ENCODE measurements around the gene CORIN. TPM values are rescaled to one million over a fixed set of nuclear protein-coding genes. Genes with fewer than 3 reads are reported as not detected.

CORIN gene
- total and polyA plus RNA-seq, 4 donors = 0.15 to 9.1 (median 1.0) TPM

DNA sequence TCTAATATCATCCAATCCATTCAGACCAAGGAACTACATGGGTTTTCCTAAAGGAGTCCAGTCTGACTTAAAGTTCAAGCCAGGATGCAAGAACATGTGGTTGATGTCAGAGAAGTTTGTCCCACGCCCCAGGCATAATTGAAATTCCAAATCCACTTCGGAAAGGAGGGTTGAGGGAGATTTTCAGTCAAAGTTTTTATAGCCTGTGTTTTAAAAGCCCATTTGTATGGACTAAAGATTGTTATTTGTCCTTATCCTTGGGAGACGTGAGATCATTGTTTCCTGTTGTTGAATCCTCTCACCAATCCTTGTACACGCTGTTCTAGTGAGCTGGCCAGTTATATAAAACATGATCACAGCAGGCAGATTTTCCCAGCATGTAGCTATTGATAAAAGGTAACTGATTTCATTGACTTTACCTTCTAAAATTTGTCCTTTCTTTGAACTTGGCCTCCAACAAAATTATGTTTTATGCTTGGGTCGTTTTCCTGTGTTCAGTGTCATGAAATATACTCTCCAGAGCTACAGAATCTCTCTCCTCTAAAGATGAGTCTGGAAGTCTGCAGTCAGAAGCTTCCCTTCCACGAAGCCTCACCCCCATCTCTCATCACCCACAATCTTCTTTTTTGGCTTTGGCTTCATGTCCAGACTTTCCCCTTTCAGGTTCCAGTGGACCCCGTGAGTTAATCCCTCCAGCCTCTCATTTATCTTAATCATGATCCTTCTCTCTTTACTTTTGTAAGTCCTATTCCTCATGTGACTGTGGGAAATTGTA lies 259.9 kb downstream of the CORIN start:
- TF ChIP-seq, protein P1, sequence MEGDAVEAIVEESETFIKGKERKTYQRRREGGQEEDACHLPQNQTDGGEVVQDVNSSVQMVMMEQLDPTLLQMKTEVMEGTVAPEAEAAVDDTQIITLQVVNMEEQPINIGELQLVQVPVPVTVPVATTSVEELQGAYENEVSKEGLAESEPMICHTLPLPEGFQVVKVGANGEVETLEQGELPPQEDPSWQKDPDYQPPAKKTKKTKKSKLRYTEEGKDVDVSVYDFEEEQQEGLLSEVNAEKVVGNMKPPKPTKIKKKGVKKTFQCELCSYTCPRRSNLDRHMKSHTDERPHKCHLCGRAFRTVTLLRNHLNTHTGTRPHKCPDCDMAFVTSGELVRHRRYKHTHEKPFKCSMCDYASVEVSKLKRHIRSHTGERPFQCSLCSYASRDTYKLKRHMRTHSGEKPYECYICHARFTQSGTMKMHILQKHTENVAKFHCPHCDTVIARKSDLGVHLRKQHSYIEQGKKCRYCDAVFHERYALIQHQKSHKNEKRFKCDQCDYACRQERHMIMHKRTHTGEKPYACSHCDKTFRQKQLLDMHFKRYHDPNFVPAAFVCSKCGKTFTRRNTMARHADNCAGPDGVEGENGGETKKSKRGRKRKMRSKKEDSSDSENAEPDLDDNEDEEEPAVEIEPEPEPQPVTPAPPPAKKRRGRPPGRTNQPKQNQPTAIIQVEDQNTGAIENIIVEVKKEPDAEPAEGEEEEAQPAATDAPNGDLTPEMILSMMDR (IDR thresholded peaks at IDR 0.05; ENCODE audit: control extremely low read depth, extremely low read depth) = no peak
- DNase-seq (no peak), ATAC-seq (ENCODE audit: insufficient read depth, low FRiP score) (no peak)
- Histone ChIP-seq H3K4me3 (no peak overlapping the region), H3K9ac (ENCODE audit: insufficient read depth in 1 of 2, low read length in 2 of 2) (no peak overlapping the region), H3K4me1 (ENCODE audit: control insufficient read depth in 5 of 5, insufficient read depth in 5 of 5, low read length in 5 of 5) (peaks cover 0 to 13% (median 0%) of the 10 kb centered on the region in 5 donors), H3K27me3 (ENCODE audit: control insufficient read depth in 3 of 3, insufficient read depth in 3 of 3, low read length in 2 of 3) (no peaks in the 10 kb centered on the region), H3K27ac (ENCODE audit: low read depth in 1 of 2, low read length in 1 of 2) (peak overlapping the region; percentile 40 to 77), H3K9me3 (ENCODE audit: control insufficient read depth in 4 of 4, insufficient read depth in 3 of 4, low read length in 3 of 4) (no peaks in the 10 kb centered on the region), H3K36me3 (ENCODE audit: control insufficient read depth in 4 of 4, insufficient read depth in 4 of 4, low read length in 4 of 4) (peaks cover 20 to 44% (median 24%) of the 10 kb centered on the region in 4 donors)
- 59 to 77% methylated on average over 7 of the region's 7 CpGs for WGBS, 2 donors

DNA sequence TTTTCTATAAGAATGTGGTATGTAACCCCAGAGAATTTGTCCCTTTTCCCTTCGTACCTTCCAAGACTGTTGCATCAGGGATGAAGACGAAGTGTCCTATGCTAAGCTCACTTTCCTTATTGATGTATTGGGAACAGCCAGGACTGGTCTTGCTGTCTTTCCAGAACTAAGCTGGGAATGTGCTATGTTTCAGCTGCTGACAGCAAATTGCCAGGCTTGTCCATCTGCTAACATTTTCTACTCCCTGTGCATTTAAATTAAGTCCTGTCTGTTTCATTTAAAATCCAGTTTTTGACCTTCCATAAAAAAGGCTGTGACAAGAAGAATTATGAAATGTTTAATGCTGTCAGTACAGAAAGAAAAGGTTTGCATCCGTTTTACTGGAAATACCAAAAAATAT lies 264.9 kb downstream of the CORIN start:
- H3K36me3 ChIP-seq (ENCODE audit: control insufficient read depth in 4 of 4, insufficient read depth in 4 of 4, low read length in 4 of 4) = peaks cover 20 to 42% (median 32%) of the 10 kb centered on the region in 4 donors
- no peak overlapping the region for H3K9ac ChIP-seq (ENCODE audit: insufficient read depth in 1 of 2, low read length in 2 of 2)
- H3K4me3 ChIP-seq = no peak overlapping the region
- DNase-seq (no peak), ATAC-seq (ENCODE audit: insufficient read depth, low FRiP score) (no peak)
- H3K4me1 ChIP-seq (ENCODE audit: control insufficient read depth in 5 of 5, insufficient read depth in 5 of 5, low read length in 5 of 5) = peaks cover 0 to 3% (median 0%) of the 10 kb centered on the region in 5 donors
- H3K27ac ChIP-seq (ENCODE audit: low read depth in 1 of 2, low read length in 1 of 2) = no peak overlapping the region
- TF ChIP-seq, protein P1 (IDR thresholded peaks at IDR 0.05; ENCODE audit: control extremely low read depth, extremely low read depth) = no peak
- H3K27me3 ChIP-seq (ENCODE audit: control insufficient read depth in 3 of 3, insufficient read depth in 3 of 3, low read length in 2 of 3) = no peaks in the 10 kb centered on the region
- WGBS, 2 donors = 90 to 91% methylated on average over 3 of the region's 3 CpGs
- H3K9me3 ChIP-seq (ENCODE audit: control insufficient read depth in 4 of 4, insufficient read depth in 3 of 4, low read length in 3 of 4) = no peaks in the 10 kb centered on the region

DNA sequence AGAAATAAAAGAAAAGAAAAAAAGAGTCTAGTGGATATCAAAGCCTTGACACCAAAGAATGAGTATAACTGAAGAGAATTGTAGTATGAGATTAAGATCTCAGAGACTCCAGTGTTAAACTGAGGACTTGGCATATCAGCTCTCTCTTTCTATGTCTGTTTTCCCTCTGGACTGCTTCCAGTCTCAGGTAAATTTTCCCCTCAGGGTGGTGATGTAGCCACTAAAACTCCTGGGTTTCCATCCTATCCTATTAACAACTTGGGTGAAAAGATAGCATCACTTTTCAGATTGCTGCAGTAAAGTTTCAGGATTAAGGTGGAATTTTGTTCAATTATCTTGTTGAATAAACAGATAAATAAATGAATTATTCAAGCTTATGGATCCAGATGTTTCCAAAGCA lies 267.1 kb downstream of the CORIN start:
- DNase-seq = no peak
- TF ChIP-seq, protein P1 (IDR thresholded peaks at IDR 0.05; ENCODE audit: control extremely low read depth, extremely low read depth) = no peak
- H3K36me3 ChIP-seq (ENCODE audit: control insufficient read depth in 4 of 4, insufficient read depth in 4 of 4, low read length in 4 of 4) = peaks cover 22 to 48% (median 30%) of the 10 kb centered on the region in 4 donors

More for the DNA sequence above, 267.1 kb downstream of the CORIN start:
- Histone ChIP-seq H3K4me1 (ENCODE audit: control insufficient read depth in 5 of 5, insufficient read depth in 5 of 5, low read length in 5 of 5) (no peaks in the 10 kb centered on the region), H3K27me3 (ENCODE audit: control insufficient read depth in 3 of 3, insufficient read depth in 3 of 3, low read length in 2 of 3) (no peaks in the 10 kb centered on the region), H3K4me3 (no peak overlapping the region), H3K9me3 (ENCODE audit: control insufficient read depth in 4 of 4, insufficient read depth in 3 of 4, low read length in 3 of 4) (no peaks in the 10 kb centered on the region), H3K9ac (ENCODE audit: insufficient read depth in 1 of 2, low read length in 2 of 2) (no peak overlapping the region), H3K27ac (ENCODE audit: low read depth in 1 of 2, low read length in 1 of 2) (no peak overlapping the region)
- no peak for ATAC-seq (ENCODE audit: insufficient read depth, low FRiP score)

Data from lung (tissue), 12 donors.